Amygdala (tissue), 56 donors: ENCODE measurements around the gene SNX32.
A peak's percentile ranks its signal among the peaks of the same experiment; 100 is the strongest.

Source experiments
- DNase-seq, 56 donors: peaks; one replicate each; lab custom pipeline; 2025; lab: John Stamatoyannopoulos, UW

SNX32 gene

DNA sequence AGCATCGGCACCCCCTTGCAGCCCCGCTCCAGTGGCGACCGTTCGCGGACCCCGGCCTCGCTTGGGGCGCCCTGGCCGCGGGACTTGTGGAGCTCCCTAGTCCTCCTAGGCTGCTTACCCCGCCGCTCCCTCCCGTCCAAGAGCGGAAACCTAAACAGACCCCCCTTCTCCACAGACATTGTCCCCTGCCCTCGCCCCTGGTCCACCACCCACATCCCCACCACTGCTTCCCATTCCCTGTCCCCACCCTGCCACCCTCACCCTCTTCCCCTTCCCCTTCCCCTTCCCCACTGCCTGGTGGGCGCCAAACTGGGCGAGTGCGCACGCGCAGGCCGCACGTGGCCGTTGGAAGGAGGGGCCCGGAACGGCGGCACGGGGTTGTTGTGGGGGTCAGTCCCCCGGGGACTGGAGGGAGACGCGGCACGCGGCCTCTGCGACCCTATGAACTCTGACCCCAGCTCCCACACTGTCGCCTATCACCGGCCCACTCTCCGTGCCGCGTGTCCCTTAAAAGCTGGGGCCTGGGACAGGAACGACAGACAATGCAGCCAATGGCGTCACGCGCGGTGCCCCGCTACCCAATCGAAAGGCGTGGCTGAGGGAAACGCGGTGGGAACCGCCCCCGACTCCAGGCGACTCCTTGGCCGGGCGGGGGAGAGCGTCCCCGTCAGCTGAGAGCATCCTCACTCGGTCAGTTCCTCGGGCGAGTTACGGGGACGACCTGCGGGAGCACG lies at the start of gene SNX32:
Gene SNX32 (plus strand): TSS at position 667 of the 734 bp plus-strand sequence. CDS start 103 bp downstream, outside the sequence.
- DNase-seq: peak; percentile 58 to 98 (median 91)

DNA sequence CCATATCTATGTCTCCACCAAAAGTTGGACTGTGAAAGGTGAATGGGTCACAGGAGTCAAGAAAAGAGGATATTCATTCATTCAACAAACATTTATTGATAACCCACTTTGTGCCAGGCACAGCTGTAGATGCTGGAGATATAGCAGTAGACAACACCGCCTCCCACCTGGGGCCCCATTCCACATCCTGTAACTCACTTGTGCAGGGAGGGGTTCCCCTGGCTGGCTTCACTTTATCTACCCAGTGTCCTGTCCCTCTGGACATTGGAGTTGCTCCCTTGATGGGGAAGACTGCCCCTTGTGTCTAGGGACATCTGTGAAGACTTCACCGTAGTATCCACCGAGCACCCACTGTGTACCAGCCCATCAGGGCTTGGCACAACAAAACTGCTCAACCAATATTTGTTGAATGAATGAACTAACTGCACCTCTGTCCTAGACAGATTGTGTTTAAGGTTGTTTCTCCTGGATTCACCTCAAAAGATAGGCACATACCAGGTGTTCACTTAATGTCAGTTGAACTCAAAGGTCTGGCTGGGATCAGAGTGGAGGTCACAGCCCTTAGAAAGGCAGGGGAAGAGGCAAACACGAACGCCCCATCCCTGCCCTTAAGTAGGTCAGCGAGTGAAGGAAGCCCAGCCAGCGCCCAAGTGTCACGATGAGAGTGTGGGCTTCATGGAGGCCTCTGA lies 48.3 kb upstream of the SNX32 start:
- DNase-seq: no peak

- DNase-seq: no peak
Observed at GRCh38 chr11:65786008-65786785, 47.6 kb upstream of the SNX32 start.

DNA sequence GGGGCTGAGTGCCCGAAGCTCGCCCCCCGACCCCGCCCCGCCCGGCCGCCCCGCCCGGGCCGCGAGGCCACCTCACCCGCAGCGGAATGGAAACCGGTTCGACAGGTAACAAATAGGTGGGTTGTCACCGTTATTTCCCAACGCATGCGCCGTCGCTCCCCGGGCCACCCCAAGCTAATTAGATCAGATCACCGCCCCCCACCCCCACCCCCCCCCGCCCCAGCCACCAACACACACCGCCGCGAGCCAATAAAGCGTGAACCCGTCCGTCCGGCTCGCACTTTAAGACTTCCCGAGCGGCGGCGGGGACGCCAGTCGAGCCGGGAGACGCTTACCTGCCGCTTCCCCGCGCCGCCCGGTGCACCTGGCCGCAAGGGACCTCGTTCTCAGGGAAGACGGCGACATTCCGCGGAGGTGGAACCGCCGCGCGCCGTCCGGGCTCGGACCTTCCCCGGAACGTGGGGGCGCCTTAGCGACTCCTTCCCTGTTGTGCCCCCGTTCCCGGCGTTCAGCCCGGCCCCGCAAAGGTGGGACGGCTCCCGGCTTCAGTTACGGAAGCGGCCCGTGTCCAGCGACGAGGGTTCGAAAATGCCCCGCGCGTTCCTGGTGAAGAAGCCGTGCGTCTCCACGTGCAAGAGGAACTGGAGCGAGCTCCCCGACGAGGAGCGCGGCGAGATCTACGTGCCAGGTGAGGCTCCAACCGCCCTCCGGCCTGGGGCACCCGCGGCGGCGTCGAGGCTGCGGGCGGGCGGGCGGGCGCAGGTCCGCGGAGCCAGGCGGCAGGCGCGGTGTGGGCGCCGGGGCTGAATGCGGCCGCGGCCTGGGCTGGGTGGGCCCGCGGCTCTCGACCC lies 46.8 kb upstream of the SNX32 start, which contains the start of gene OVOL1:
Gene OVOL1 (plus strand): TSS at position 278 of the 851 bp plus-strand sequence. CDS start 311 bp downstream, at position 589.
- DNase-seq: no peak

- DNase-seq: no peak
Observed at GRCh38 chr11:65787649-65788622, 45.8 kb upstream of the SNX32 start.

DNA sequence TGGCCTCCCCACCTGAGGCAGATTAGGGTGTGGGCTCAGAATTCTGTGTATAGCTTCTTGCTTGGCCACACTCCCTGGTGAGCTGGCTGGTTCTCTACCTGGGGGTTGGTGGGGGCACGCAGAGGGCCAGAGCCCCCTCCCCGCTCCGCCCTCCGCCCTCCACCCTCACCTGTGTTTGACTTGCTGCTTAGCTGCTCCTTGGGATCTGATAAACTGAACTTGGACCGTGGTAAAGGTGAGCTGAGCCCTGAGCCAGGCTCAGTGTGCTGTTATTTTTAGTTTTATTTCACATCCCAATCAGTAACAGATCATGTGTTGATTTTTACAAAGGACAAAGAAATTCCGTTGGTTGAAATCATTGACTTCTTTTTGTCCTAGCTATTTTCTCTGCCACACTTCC lies 44.9 kb upstream of the SNX32 start:
- no peak for DNase-seq

- DNase-seq: no peak
Observed at GRCh38 chr11:65789230-65790103, 44.3 kb upstream of the SNX32 start.

GRCh38 chr11:65790104-65790901 lies 43.5 kb upstream of the SNX32 start:
- no peak for DNase-seq

DNA sequence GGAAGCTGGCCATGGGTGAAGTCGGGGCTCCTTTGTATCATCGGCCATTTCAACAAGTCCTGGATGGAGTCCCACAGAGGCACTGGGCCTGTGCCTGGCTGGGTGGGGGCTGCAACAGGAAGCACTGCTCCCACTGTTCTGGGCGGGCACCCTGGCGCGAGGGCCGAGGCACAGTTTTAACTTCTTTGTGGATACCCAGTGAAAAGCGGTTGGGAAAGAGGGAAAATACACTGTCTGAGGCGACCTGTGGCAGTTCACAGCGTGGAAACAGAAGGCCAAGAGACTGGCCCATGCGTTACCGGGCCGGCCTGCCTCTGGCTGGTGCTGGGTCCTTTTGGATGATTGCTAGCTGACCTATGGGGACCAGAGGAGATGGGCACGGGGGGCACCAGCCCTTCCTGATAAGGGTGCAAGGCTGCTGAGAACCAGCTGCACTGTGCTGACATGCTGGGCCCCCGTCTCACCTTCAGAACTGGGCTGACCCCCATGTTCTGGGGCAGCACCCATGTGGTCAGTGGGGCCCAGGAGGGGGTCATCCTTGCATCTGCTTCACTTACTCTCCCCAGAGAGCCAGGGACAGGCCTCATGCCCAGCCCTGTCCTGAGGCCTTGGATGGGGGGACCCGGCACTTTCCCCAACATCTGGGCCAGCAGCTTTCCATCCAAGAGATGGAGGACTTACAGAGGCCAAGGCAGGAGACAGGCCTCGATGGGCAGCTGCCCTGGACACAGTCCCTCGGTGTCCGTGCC lies 42.7 kb upstream of the SNX32 start:
- DNase-seq: no peak

GRCh38 chr11:65791719-65792213 lies 42.0 kb upstream of the SNX32 start:
- no peak for DNase-seq

DNA sequence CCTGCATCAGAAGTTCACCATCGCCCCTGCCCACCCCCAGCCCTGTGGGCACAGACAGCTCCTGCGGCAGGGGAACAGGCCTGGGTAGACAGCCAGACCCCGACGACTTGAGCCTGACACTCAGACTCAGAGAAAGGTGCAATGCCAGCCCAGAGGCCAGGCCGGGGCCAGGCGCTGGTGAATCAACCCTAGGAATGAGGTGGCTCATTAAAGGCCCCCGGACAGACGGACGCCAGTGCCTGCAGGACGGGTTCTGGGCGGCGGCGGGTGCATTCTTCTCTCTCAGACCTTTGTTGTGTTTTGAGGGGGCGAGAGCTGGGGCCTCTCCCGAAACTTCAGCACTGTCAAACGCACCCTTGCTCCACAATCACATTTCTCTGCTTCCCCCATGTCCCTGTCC lies 41.3 kb upstream of the SNX32 start:
- no peak for DNase-seq

DNA sequence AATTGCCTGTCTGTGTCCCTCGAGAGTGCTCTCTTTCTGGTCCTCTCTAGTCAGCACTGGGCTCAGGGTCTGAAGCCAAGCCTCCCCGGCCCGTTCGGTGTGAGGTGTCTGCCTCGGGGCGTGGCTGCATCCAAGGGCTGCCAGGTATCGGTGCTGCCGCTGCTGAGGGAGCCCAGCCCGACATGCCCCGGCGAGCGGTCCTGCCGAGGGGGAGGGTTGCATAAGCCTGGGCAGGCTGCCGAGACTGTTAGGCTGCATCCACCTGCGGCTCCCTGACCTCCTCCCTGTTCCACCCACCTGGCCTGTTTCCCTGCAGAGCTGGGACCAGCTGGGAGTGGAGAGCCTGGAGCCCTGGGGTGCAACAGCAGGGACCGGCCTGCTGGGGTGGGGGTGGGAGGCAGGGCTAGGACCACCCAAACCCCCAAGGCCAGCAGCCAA lies 40.6 kb upstream of the SNX32 start:
- no peak for DNase-seq

- DNase-seq: no peak
Observed at GRCh38 chr11:65793625-65794400, 40.0 kb upstream of the SNX32 start.

- no peak for DNase-seq
Observed at GRCh38 chr11:65794570-65795510, 38.9 kb upstream of the SNX32 start.
